T-cell (primary cell): ENCODE results near the gene FBLL1. TPM values are rescaled to one million over a fixed set of nuclear protein-coding genes. Genes with fewer than 3 reads are reported as not detected.
A peak's percentile ranks its signal among the peaks of the same experiment; 100 is the strongest.
"Not testable (repeated sequence)": the region's sequence is repeated elsewhere in the genome, so short reads cannot be mapped to it uniquely, and the experiment has no call there.

Experiments used
- ATAC-seq, 4 experiments: fragments of 200-7000 bp in 3 of 4; fragments of 150-1000 bp in 1 of 4; cut with Tn5 transposase; replicated peaks in 1 of 4; 1 replicate in 3 of 4; 2 replicates in 1 of 4; pipeline ENCODE4 v1.10.0; 2021; ENCODE audit warnings: moderate library complexity in 3 of 4, mild to moderate bottlenecking in 2 of 4, moderate number of reproducible peaks in 1 of 4
- CTCF ChIA-PET, 2 donors: fragments of 300-600 bp; sonication (Branson Sonifier 250); formaldehyde crosslinking; loops; one replicate each; lab custom pipeline; 2022; ENCODE audit warnings: antibody characterized with exemption in 2 of 2; lab: Charles Lee
- POLR2A ChIA-PET, 2 donors: fragments of 300-600 bp; sonication (Branson Sonifier 250); formaldehyde crosslinking; loops; one replicate each; lab custom pipeline; 2022; ENCODE audit warnings: antibody characterized with exemption in 2 of 2; lab: Charles Lee
- DNase-seq, 35 experiments: peaks; one replicate each; pipeline versions ENCODE4 v3.0.0 to v3.0.0-alpha.2; 2013 to 2023
- H3K27ac ChIP-seq: one replicate; pipeline ENCODE4 v1.5.1; 2013; ENCODE audit warnings: low read length
- H3K27me3 ChIP-seq, 2 experiments: replicated peaks in 1 of 2; 1 replicate in 1 of 2; 2 replicates in 1 of 2; pipeline versions ENCODE4 v1.6.1 to v1.7.0; 2013; ENCODE audit warnings: low read length in 1 of 2, mixed read lengths in 1 of 2; ENCODE audit not compliant: control insufficient read depth in 2 of 2, insufficient read depth in 2 of 2; ENCODE audit errors: extremely low read depth in 1 of 2
- H3K36me3 ChIP-seq, 2 donors: 1 replicate in 1 of 2; 2 replicates in 1 of 2; pipeline versions ENCODE4 v1.6.1 to v1.7.0; 2013; ENCODE audit warnings: low read length in 1 of 2; ENCODE audit not compliant: control insufficient read depth in 2 of 2, insufficient read depth in 1 of 2; ENCODE audit errors: extremely low read depth in 1 of 2
- H3K4me1 ChIP-seq, 2 experiments: 1 replicate in 1 of 2; 2 replicates in 1 of 2; pipeline versions ENCODE4 v1.6.1 to v1.7.0; 2013; ENCODE audit warnings: low read length in 2 of 2, mixed read lengths in 1 of 2; ENCODE audit not compliant: insufficient read depth in 2 of 2, control insufficient read depth in 1 of 2; ENCODE audit errors: extremely low read depth in 1 of 2
- H3K4me3 ChIP-seq, 2 donors: 1 replicate in 1 of 2; 2 replicates in 1 of 2; pipeline versions ENCODE4 v1.5.1 to v1.7.0; 2013; ENCODE audit warnings: mild to moderate bottlenecking in 2 of 2, low read length in 1 of 2, moderate library complexity in 1 of 2; ENCODE audit not compliant: control insufficient read depth in 1 of 2; ENCODE audit errors: extremely low read depth in 1 of 2
- H3K9me3 ChIP-seq: 2 replicates; pipeline ENCODE4 v1.7.0; 2013
- H3K27ac Mint-ChIP-seq, 2 donors: one replicate each; pipeline ENCODE4 v1.8.0; 2020 to 2021; ENCODE audit warnings: mild to moderate bottlenecking in 2 of 2, mixed read lengths in 2 of 2
- H3K27me3 Mint-ChIP-seq, 2 donors: one replicate each; pipeline ENCODE4 v1.8.0; 2021 to 2022; ENCODE audit warnings: mixed read lengths in 2 of 2
- H3K36me3 Mint-ChIP-seq: one replicate; pipeline ENCODE4 v1.8.0; 2021; ENCODE audit warnings: mixed read lengths
- H3K4me1 Mint-ChIP-seq, 3 donors: one replicate each; pipeline ENCODE4 v1.8.0; 2020 to 2022; ENCODE audit warnings: mixed read lengths in 3 of 3, mild to moderate bottlenecking in 1 of 3
- H3K4me3 Mint-ChIP-seq, 3 donors: one replicate each; pipeline ENCODE4 v1.8.0; 2020 to 2022; ENCODE audit warnings: mild to moderate bottlenecking in 3 of 3, mixed read lengths in 3 of 3, moderate library complexity in 3 of 3
- H3K9me3 Mint-ChIP-seq, 3 donors: one replicate each; pipeline ENCODE4 v1.8.0; 2020 to 2022; ENCODE audit warnings: mixed read lengths in 3 of 3
- WGBS: methylation state at CpG from one replicate; pipeline ENCODE4 v1.1.5; 2013; ENCODE audit warnings: missing lambda C conversion rate; ENCODE audit not compliant: insufficient coverage; 5-methylcytosine and 5-hydroxymethylcytosine counted together
- total RNA-seq, 35 experiments: library from RNA in 6 of 35; stranded (reverse) in 6 of 35; fragments of 120-200 nt in 1 of 35; gene quantifications; one replicate each; pipeline versions ENCODE4 v1.2.1 to v1.2.4 and lab custom pipeline; 2013 to 2026

FBLL1 gene
- total RNA-seq, 5 donors from 2014 or later (not counting 1 experiment from before 2014, with no cell fraction given), result 0.18 TPM; not detected in 4

GRCh38 chr5:168529374-168530234 is 499 bp downstream of the FBLL1 start:
- H3K36me3 ChIP-seq, result no peaks in the 10 kb centered on the region
- H3K4me1 Mint-ChIP-seq, result peaks cover 12 to 13% (median 13%) of the 10 kb centered on the region in 3 donors
- no peak overlapping the region for H3K27ac ChIP-seq
- H3K27me3 ChIP-seq, result peaks cover 7 to 41% of the 10 kb centered on the region in 2 experiments
- ChIA-PET POLR2A (no interaction called here), CTCF (interaction anchor here in 1 of 2 donors (0.7 kb wide), 1 partner anchor 20 kb away, joined by 4 read pairs; no protein-coding TSS in a partner anchor)
- H3K27me3 Mint-ChIP-seq, result peaks cover 32 to 49% of the 10 kb centered on the region in 2 donors
- H3K27ac Mint-ChIP-seq, result no peak overlapping the region
- H3K4me3 ChIP-seq, result peak overlapping the region in 1 of 2 donors; percentile 29
- H3K9me3 Mint-ChIP-seq, result no peaks in the 10 kb centered on the region
- 19% methylated on average over 109 of the region's 125 CpGs for WGBS
- ATAC-seq (peak in 1 of 4 experiments; percentile 24), DNase-seq (no peak)
- H3K9me3 ChIP-seq, result no peaks in the 10 kb centered on the region
- H3K36me3 Mint-ChIP-seq, result no peaks in the 10 kb centered on the region
- peaks cover 0 to 9% of the 10 kb centered on the region in 2 experiments for H3K4me1 ChIP-seq
- H3K4me3 Mint-ChIP-seq, result peak overlapping the region; percentile 57 to 78 (median 60)

- no peaks in the 10 kb centered on the region for H3K36me3 Mint-ChIP-seq
Measured at GRCh38 chr5:168530621-168531150, 1.6 kb downstream of the FBLL1 start.

GRCh38 chr5:168531191-168531590 is 2.1 kb downstream of the FBLL1 start:
- Histone ChIP-seq H3K4me3 (no peak overlapping the region), H3K4me1 (peaks cover 0 to 9% of the 10 kb centered on the region in 2 experiments), H3K27ac (no peak overlapping the region), H3K27me3 (peaks cover 7 to 41% of the 10 kb centered on the region in 2 experiments), H3K9me3 (no peaks in the 10 kb centered on the region), H3K36me3 (no peaks in the 10 kb centered on the region)
- no peak overlapping the region for H3K27ac Mint-ChIP-seq
- H3K4me1 Mint-ChIP-seq, result peaks cover 12 to 13% (median 13%) of the 10 kb centered on the region in 3 donors
- H3K36me3 Mint-ChIP-seq, result no peaks in the 10 kb centered on the region
- no peak overlapping the region for H3K4me3 Mint-ChIP-seq
- ChIA-PET CTCF (no interaction called here), POLR2A (no interaction called here)
- 87% methylated on average over 4 of the region's 5 CpGs for WGBS
- DNase-seq (no peak), ATAC-seq (no peak)
- H3K27me3 Mint-ChIP-seq, result peaks cover 32 to 49% of the 10 kb centered on the region in 2 donors
- H3K9me3 Mint-ChIP-seq, result no peaks in the 10 kb centered on the region

More at GRCh38 chr5:168530621-168531150, 1.6 kb downstream of the FBLL1 start:
- Histone ChIP-seq H3K4me1 (peaks cover 0 to 9% of the 10 kb centered on the region in 2 experiments), H3K27ac (no peak overlapping the region), H3K36me3 (no peaks in the 10 kb centered on the region), H3K27me3 (peaks cover 7 to 41% of the 10 kb centered on the region in 2 experiments), H3K4me3 (no peak overlapping the region), H3K9me3 (no peaks in the 10 kb centered on the region)
- ATAC-seq (no peak), DNase-seq (no peak)
- POLR2A ChIA-PET, result no interaction called here
- 100% methylated on average over 1 of the region's 4 CpGs for WGBS
- Mint-ChIP-seq H3K4me1 (peaks cover 12 to 13% (median 13%) of the 10 kb centered on the region in 3 donors), H3K27ac (no peak overlapping the region), H3K27me3 (peaks cover 32 to 49% of the 10 kb centered on the region in 2 donors), H3K4me3 (peak overlapping the region; percentile 40 to 76 (median 60)), H3K9me3 (no peaks in the 10 kb centered on the region)
- CTCF ChIA-PET, result no interaction called here

DNA sequence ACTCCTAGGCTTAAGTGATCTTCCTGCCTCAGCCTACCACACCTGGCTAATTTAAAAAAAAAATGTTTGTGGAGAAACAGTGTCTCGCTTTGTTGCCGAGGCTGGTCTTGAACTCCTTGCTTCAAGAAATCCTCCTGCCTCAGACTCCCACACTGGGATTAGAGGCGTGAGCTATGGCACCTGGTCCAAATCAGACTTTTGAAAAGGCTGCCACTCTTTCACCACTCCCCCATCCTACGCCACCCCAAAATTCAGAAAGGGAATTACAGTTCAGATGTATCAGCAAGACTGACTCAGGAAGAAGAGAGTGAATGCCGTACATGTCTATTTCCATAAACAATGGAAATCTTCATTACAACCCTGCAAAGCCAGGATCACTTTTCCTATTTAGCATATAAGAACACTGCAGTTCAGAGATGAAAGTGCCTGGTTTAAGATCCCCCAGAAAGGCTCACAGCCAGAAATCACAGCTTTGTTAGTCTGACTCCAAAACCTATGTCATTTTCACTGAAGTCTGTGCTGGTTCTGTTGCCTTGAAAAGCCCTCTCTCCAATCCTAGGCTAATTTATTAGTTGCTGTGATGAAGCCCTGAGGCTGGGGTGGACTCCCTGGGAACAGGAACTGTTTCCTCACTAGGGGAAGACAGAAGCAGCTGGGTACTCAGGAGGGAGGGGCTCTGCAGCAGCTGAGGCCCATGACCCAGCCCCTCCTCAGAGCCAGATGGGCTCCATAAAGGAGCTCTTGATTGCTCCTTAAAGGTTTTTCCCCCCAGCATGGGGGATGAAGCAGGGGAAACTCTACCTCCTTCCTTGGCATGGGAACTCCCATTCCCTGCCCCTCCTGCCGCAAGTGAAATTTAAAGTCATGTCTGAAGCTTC is 3.1 kb downstream of the FBLL1 start:
- POLR2A ChIA-PET, result no interaction called here

GRCh38 chr5:168534351-168534750 is 5.2 kb downstream of the FBLL1 start:
- ChIA-PET POLR2A (interaction anchor here in 1 of 2 donors (0.7 kb wide), 1 partner anchor 854 kb away, joined by 4 read pairs; no protein-coding TSS in a partner anchor), CTCF (interaction anchor here in 1 of 2 donors (0.8 kb wide), 1 partner anchor 47 kb away, joined by 9 read pairs; no protein-coding TSS in a partner anchor)
- H3K27me3 ChIP-seq, result peaks cover 5 to 31% of the 10 kb centered on the region in 2 experiments
- H3K27ac Mint-ChIP-seq, H3K4me3 Mint-ChIP-seq, H3K9me3 ChIP-seq, H3K4me1 Mint-ChIP-seq, H3K36me3 Mint-ChIP-seq, H3K4me1 ChIP-seq, H3K4me3 ChIP-seq, ATAC-seq, H3K27ac ChIP-seq, H3K9me3 Mint-ChIP-seq, DNase-seq, H3K36me3 ChIP-seq: not testable (repeated sequence)
- peaks cover 28 to 35% of the 10 kb centered on the region in 2 donors for H3K27me3 Mint-ChIP-seq
- 63% methylated on average over 3 of the region's 7 CpGs for WGBS

More for the DNA sequence above, 3.1 kb downstream of the FBLL1 start:
- peaks cover 0 to 9% of the 10 kb centered on the region in 2 experiments for H3K4me1 ChIP-seq
- ATAC-seq (no peak), DNase-seq (no peak)
- no peaks in the 10 kb centered on the region for H3K9me3 ChIP-seq
- peaks cover 12 to 13% (median 13%) of the 10 kb centered on the region in 3 donors for H3K4me1 Mint-ChIP-seq
- CTCF ChIA-PET, result no interaction called here
- no peak overlapping the region for H3K4me3 Mint-ChIP-seq
- 100% methylated on average over 1 of the region's 6 CpGs for WGBS
- no peaks in the 10 kb centered on the region for H3K9me3 Mint-ChIP-seq
- no peak overlapping the region for H3K27ac Mint-ChIP-seq
- H3K27ac ChIP-seq, result no peak overlapping the region
- peaks cover 7 to 41% of the 10 kb centered on the region in 2 experiments for H3K27me3 ChIP-seq
- no peaks in the 10 kb centered on the region for H3K36me3 ChIP-seq
- peaks cover 32 to 49% of the 10 kb centered on the region in 2 donors for H3K27me3 Mint-ChIP-seq
- no peak overlapping the region for H3K4me3 ChIP-seq
- H3K36me3 Mint-ChIP-seq, result no peaks in the 10 kb centered on the region

DNA sequence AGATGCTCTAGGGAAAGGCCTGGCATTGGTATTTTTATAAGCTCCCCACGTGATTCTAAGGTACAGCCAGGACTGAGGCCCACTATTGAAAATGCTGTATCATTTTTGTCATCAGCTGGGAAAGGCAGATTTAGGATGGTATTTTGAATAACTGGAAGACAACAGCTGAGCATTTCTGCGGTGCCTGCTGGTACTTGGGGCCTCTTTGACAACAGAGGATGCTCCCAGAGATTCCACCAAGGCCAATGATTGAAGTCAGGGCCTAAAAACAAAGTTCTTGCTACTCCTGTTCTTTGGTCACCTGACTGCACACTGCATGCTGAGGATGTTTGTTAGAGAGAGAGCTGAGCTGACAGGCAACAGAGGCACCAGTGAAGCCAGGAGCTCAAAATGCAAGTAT is 8.1 kb downstream of the FBLL1 start:
- Histone ChIP-seq H3K9me3 (no peaks in the 10 kb centered on the region), H3K36me3 (no peaks in the 10 kb centered on the region), H3K27ac (no peak overlapping the region), H3K4me3 (no peak overlapping the region), H3K27me3 (peaks cover 2 to 12% of the 10 kb centered on the region in 2 experiments), H3K4me1 (no peaks in the 10 kb centered on the region)
- WGBS, result 49% methylated on average over 2 of the region's 2 CpGs
- DNase-seq (no peak), ATAC-seq (no peak)
- CTCF ChIA-PET, result no interaction called here
- H3K4me3 Mint-ChIP-seq, result no peak overlapping the region
- H3K9me3 Mint-ChIP-seq, result no peaks in the 10 kb centered on the region
- POLR2A ChIA-PET, result no interaction called here
- no peaks in the 10 kb centered on the region for H3K4me1 Mint-ChIP-seq
- peaks cover 12 to 14% of the 10 kb centered on the region in 2 donors for H3K27me3 Mint-ChIP-seq
- no peaks in the 10 kb centered on the region for H3K36me3 Mint-ChIP-seq
- H3K27ac Mint-ChIP-seq, result no peak overlapping the region
